K562 (cell line): ENCODE results near the gene ANKRD27. TPM values are rescaled to one million over a fixed set of nuclear protein-coding genes. Genes with fewer than 3 reads are reported as not detected.

Experiments
- BCL6 ChIP-seq: fragments of 250-450 bp; sonication (Bioruptor Pico); IDR thresholded peaks from 2 replicates; pipeline ENCODE4 v1.4.0; 2020
- CREM ChIP-seq: IDR thresholded peaks from 2 replicates; pipeline ENCODE4 v1.6.1; 2014; ENCODE audit warnings: antibody characterized with exemption, low read depth
- CXXC5 ChIP-seq: fragments of 250-450 bp; sonication (Bioruptor Pico); IDR thresholded peaks from 2 replicates; pipeline ENCODE4 v1.8.0; 2022; ENCODE audit warnings: inconsistent platforms, mild to moderate bottlenecking, moderate library complexity
- DMBX1 ChIP-seq: fragments of 250-450 bp; sonication (Bioruptor Pico); IDR thresholded peaks from 2 replicates; pipeline ENCODE4 v1.8.0; 2022; ENCODE audit warnings: inconsistent platforms, mild to moderate bottlenecking, moderate library complexity, borderline replicate concordance
- E2F3 ChIP-seq: fragments of 250-450 bp; sonication (Bioruptor Pico); IDR thresholded peaks from 2 replicates; pipeline ENCODE4 v1.4.0; 2020; ENCODE audit warnings: mild to moderate bottlenecking
- ERF ChIP-seq: fragments of 450-650 bp; formaldehyde crosslinking; IDR thresholded peaks from 2 replicates; pipeline ENCODE4 v1.4.0; 2020; ENCODE audit warnings: mild to moderate bottlenecking, mixed read lengths
- ETV1 ChIP-seq: fragments of 450-650 bp; conservative IDR thresholded peaks from 2 replicates; pipeline ENCODE4 v1.6.1; 2016; ENCODE audit warnings: missing genetic modification characterization, control low read depth, low read depth, missing compliant biosample characterization
- KLF13 ChIP-seq: fragments of 450-650 bp; IDR thresholded peaks from 2 replicates; pipeline ENCODE4 v1.6.1; 2016; ENCODE audit warnings: missing genetic modification characterization, low read depth, mild to moderate bottlenecking, missing compliant biosample characterization, moderate library complexity, borderline replicate concordance
- MECOM ChIP-seq: fragments of 250-450 bp; sonication (Bioruptor Pico); IDR thresholded peaks from 2 replicates; pipeline ENCODE4 v1.8.0; 2022; ENCODE audit warnings: inconsistent platforms
- NFIX ChIP-seq: fragments of 250-450 bp; sonication (Bioruptor Pico); IDR thresholded peaks from 2 replicates; pipeline ENCODE4 v1.4.0; 2020; ENCODE audit warnings: low read depth, mild to moderate bottlenecking, moderate library complexity
- POLR2A ChIP-seq: fragments of 450-650 bp; conservative IDR thresholded peaks from 2 replicates; pipeline ENCODE4 v1.6.1; 2016
- PTRF ChIP-seq: fragments of 450-650 bp; IDR thresholded peaks from 2 replicates; pipeline ENCODE4 v1.6.1; 2016; ENCODE audit warnings: mild to moderate bottlenecking, missing genetic modification characterization, missing compliant biosample characterization
- PTTG1 ChIP-seq: fragments of 450-650 bp; IDR thresholded peaks from 2 replicates; pipeline ENCODE4 v1.6.1; 2016; ENCODE audit warnings: low read depth, mild to moderate bottlenecking, missing genetic modification characterization, missing compliant biosample characterization
- ZFP1 ChIP-seq: fragments of 450-650 bp; formaldehyde crosslinking; IDR thresholded peaks from 2 replicates; pipeline ENCODE4 v1.4.0; 2020; ENCODE audit warnings: mild to moderate bottlenecking, mixed read lengths
- ZNF133 ChIP-seq: fragments of 250-450 bp; sonication (Bioruptor Pico); IDR thresholded peaks from 2 replicates; pipeline ENCODE4 v1.4.0; 2020; ENCODE audit warnings: mild to moderate bottlenecking
- ZNF354B ChIP-seq: fragments of 250-450 bp; sonication (Bioruptor Pico); IDR thresholded peaks from 2 replicates; pipeline ENCODE4 v1.4.0; 2020
- ZNF668 ChIP-seq: fragments of 250-450 bp; sonication (Bioruptor Pico); IDR thresholded peaks from 2 replicates; pipeline ENCODE4 v1.8.0; 2022; ENCODE audit warnings: mild to moderate bottlenecking, inconsistent platforms
- ZNF699 ChIP-seq: fragments of 250-450 bp; sonication (Bioruptor Pico); IDR thresholded peaks from 2 replicates; pipeline ENCODE4 v1.8.0; 2021; ENCODE audit warnings: mild to moderate bottlenecking, moderate library complexity; ENCODE audit not compliant: insufficient replicate concordance
- ZNF830 ChIP-seq: fragments of 250-450 bp; sonication (Bioruptor Pico); IDR thresholded peaks from 2 replicates; pipeline ENCODE4 v1.5.0; 2021; ENCODE audit warnings: mild to moderate bottlenecking
- polyA plus RNA-seq, 8 experiments: library from polyadenylated mRNA; depleted of rRNA in 4 of 8; stranded (reverse) in 5 of 8; unstranded in 3 of 8; fragments of >200 nt; fragmentation: Nextera tagmentation in 2 of 8; fragmentation: Illumina TruSeq in 1 of 8; extraction: Ambion mirVana in 2 of 8; extraction: Trizol in 1 of 8; gene quantifications; 2 replicates each; pipeline versions ENCODE4 v1.2.1 to v1.2.3, GENCODE V29; 2011 to 2014; ENCODE audit warnings: inconsistent platforms in 1 of 8, missing spikeins in 1 of 8
- total RNA-seq, 7 experiments: library from RNA; depleted of rRNA in 6 of 7; stranded (reverse); fragments of >200 nt in 6 of 7; fragmentation: Illumina TruSeq in 2 of 7; extraction: Trizol in 2 of 7; gene quantifications; 2 replicates each; pipeline versions ENCODE4 v1.2.1 to v1.2.3, GENCODE V29; 2011 to 2021; ENCODE audit warnings: low replicate concordance in 1 of 7
- TF ChIP-seq, protein P1 (sequence below), 2 experiments: fragments of 250-450 bp in 1 of 2; fragments of 450-650 bp in 1 of 2; sonication (Bioruptor Pico) in 1 of 2; IDR thresholded peaks; 2 replicates each; pipeline versions ENCODE4 v1.6.1 to v1.8.0; 2016 to 2021; ENCODE audit warnings: mild to moderate bottlenecking in 2 of 2, moderate library complexity in 2 of 2, missing compliant biosample characterization in 1 of 2, missing genetic modification characterization in 1 of 2
- TF ChIP-seq, protein P2 (sequence below): fragments of 250-450 bp; sonication (Bioruptor Pico); IDR thresholded peaks from 2 replicates; pipeline ENCODE4 v1.8.0; 2022; ENCODE audit warnings: moderate library complexity, mild to moderate bottlenecking, inconsistent platforms
- TF ChIP-seq, protein P3 (sequence below), 2 experiments: fragments of 450-650 bp; IDR thresholded peaks; 2 replicates each; pipeline ENCODE4 v1.6.1; 2016
- TF ChIP-seq, protein P4 (sequence below): IDR thresholded peaks from 2 replicates; pipeline ENCODE4 v1.6.1; 2016; ENCODE audit warnings: missing genetic modification characterization, missing compliant biosample characterization
- TF ChIP-seq, protein P5 (sequence below): fragments of 250-450 bp; sonication (Bioruptor Pico); IDR thresholded peaks from 2 replicates; pipeline ENCODE4 v1.4.0; 2020

The ANKRD27 gene
- total and polyA plus RNA-seq, 9 of the 15 experiments (the other 6 are each of a cell fraction or from before 2014, with no cell fraction given) = 5.3 to 71.3 (median 54.2) TPM

DNA sequence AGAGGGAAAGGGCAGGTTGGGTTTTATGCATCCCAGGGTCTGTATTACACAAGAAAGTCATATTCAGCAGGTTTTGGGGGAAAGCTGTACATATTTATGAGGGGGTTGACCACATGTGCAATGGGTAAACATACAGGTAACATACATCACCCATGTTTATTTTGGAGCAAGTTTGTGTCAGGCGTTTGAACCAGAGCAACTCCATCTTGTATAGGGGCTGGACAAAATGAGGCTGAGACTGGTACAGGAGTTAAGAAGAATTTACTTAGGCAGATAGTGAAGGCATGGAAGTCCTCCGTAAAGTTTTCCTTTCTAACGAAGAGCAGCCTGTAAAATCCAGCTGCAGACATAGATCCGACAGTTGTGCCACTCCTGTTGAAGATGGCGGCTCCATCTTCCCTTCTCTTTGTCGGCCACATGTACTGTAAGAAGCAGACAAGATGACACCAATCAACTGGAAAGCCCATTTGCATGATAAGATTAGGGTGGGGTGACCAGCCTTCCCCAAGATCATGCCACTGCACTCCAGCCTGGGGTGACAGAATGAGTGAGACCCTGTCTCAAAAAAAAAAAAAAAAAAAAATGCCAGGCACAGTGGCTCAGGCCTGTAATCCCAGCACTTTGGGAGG is 12.0 kb upstream of the ANKRD27 start (continued):
- TF ChIP-seq, protein P1, sequence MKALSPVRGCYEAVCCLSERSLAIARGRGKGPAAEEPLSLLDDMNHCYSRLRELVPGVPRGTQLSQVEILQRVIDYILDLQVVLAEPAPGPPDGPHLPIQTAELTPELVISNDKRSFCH (CRISPR knock-in tag; IDR thresholded peaks at IDR 0.05) = peak; percentile 81; the same call in 1 of the 2 replicates
- TF ChIP-seq, protein P1 (tag; IDR thresholded peaks at IDR 0.05) = peak; percentile 98
- TF ChIP-seq KLF13 (tag) (peak; percentile 86), MECOM (CRISPR knock-in tag) (peak; percentile 98), DMBX1 (CRISPR knock-in tag) (peak; percentile 98), ZNF699 (CRISPR knock-in tag) (peak; percentile 81), ZNF830 (CRISPR knock-in tag) (0 out of 2 replicates have a peak, but pooled peaks have one; percentile 65), BCL6 (CRISPR knock-in tag) (peak; percentile 81; the same call in 1 of the 2 replicates), ZNF133 (CRISPR knock-in tag) (peak; percentile 88; the same call in 1 of the 2 replicates), ZNF354B (CRISPR knock-in tag) (peak; percentile 77; the same call in 1 of the 2 replicates), ERF (CRISPR knock-in tag) (peak; percentile 95), ETV1 (tag) (0 out of 2 replicates have a peak, but pooled peaks have one; percentile 30), POLR2A (no peak), CXXC5 (CRISPR knock-in tag) (peak; percentile 88), NFIX (CRISPR knock-in tag) (0 out of 2 replicates have a peak, but pooled peaks have one; percentile 6), E2F3 (CRISPR knock-in tag) (peak; percentile 95), PTRF (tag) (peak; percentile 96), PTTG1 (tag) (peak; percentile 95), CREM (no peak), ZFP1 (CRISPR knock-in tag) (peak; percentile 82), ZNF668 (peak; percentile 99)
- TF ChIP-seq, protein P2, sequence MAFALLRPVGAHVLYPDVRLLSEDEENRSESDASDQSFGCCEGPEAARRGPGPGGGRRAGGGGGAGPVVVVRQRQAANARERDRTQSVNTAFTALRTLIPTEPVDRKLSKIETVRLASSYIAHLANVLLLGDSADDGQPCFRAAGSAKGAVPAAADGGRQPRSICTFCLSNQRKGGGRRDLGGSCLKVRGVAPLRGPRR = peak; percentile 94
- TF ChIP-seq, protein P3, sequence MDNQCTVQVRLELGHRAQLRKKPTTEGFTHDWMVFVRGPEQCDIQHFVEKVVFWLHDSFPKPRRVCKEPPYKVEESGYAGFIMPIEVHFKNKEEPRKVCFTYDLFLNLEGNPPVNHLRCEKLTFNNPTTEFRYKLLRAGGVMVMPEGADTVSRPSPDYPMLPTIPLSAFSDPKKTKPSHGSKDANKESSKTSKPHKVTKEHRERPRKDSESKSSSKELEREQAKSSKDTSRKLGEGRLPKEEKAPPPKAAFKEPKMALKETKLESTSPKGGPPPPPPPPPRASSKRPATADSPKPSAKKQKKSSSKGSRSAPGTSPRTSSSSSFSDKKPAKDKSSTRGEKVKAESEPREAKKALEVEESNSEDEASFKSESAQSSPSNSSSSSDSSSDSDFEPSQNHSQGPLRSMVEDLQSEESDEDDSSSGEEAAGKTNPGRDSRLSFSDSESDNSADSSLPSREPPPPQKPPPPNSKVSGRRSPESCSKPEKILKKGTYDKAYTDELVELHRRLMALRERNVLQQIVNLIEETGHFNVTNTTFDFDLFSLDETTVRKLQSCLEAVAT (IDR thresholded peaks at IDR 0.05) = no peak
- TF ChIP-seq, protein P4, sequence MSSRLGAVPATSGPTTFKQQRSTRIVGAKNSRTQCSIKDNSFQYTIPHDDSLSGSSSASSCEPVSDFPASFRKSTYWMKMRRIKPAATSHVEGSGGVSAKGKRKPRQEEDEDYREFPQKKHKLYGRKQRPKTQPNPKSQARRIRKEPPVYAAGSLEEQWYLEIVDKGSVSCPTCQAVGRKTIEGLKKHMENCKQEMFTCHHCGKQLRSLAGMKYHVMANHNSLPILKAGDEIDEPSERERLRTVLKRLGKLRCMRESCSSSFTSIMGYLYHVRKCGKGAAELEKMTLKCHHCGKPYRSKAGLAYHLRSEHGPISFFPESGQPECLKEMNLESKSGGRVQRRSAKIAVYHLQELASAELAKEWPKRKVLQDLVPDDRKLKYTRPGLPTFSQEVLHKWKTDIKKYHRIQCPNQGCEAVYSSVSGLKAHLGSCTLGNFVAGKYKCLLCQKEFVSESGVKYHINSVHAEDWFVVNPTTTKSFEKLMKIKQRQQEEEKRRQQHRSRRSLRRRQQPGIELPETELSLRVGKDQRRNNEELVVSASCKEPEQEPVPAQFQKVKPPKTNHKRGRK (tag) = no peak
- TF ChIP-seq, protein P5, sequence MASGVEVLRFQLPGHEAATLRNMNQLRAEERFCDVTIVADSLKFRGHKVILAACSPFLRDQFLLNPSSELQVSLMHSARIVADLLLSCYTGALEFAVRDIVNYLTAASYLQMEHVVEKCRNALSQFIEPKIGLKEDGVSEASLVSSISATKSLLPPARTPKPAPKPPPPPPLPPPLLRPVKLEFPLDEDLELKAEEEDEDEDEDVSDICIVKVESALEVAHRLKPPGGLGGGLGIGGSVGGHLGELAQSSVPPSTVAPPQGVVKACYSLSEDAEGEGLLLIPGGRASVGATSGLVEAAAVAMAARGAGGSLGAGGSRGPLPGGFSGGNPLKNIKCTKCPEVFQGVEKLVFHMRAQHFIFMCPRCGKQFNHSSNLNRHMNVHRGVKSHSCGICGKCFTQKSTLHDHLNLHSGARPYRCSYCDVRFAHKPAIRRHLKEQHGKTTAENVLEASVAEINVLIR (CRISPR knock-in tag) = peak; percentile 80
